Gastroesophageal sphincter (tissue), 4 donors: ENCODE data around the gene VSNL1. TPM values are rescaled to one million over a fixed set of nuclear protein-coding genes. Genes with fewer than 3 reads are reported as not detected.

Source experiments
- ATAC-seq: fragments of 150-250 bp; one replicate; pipeline ENCODE4 v1.9.1; 2016; ENCODE audit warnings: mild to moderate bottlenecking, moderate library complexity
- H3K27ac ChIP-seq, 4 donors: fragments of 200-600 bp; sonication (generic) in 3 of 4; 1 replicate in 3 of 4; 2 replicates in 1 of 4; pipeline ENCODE4 v1.5.1; 2016 to 2019
- H3K27me3 ChIP-seq: fragments of 200-600 bp; sonication (generic); one replicate; pipeline ENCODE4 v1.5.1; 2019
- H3K36me3 ChIP-seq, 2 donors: fragments of 200-600 bp; sonication (generic); one replicate each; pipeline ENCODE4 v1.5.1; 2019; ENCODE audit warnings: control low read depth in 1 of 2
- H3K4me1 ChIP-seq, 3 donors: fragments of 200-600 bp; sonication (generic); 1 replicate in 2 of 3; 2 replicates in 1 of 3; pipeline ENCODE4 v1.5.1; 2016 to 2019; ENCODE audit warnings: control low read depth in 2 of 3
- H3K4me3 ChIP-seq, 2 donors: fragments of 200-600 bp; sonication (generic); one replicate each; pipeline ENCODE4 v1.5.1; 2019; ENCODE audit warnings: mild to moderate bottlenecking in 1 of 2, moderate library complexity in 1 of 2
- H3K9me3 ChIP-seq, 3 donors: fragments of 200-600 bp; sonication (generic); one replicate each; pipeline ENCODE4 v1.5.1; 2017 to 2019; ENCODE audit warnings: control low read depth in 2 of 3
- CTCF ChIP-seq, 4 experiments: fragments of 200-600 bp in 2 of 4; fragments of 450-650 bp in 2 of 4; sonication (generic) in 1 of 4; IDR thresholded peaks; one replicate each; pipeline ENCODE4 v1.5.1; 2017 to 2019; ENCODE audit warnings: antibody characterized with exemption in 4 of 4, mild to moderate bottlenecking in 2 of 4, moderate library complexity in 2 of 4
- EP300 ChIP-seq: sonication (generic); formaldehyde crosslinking; IDR thresholded peaks from one replicate; pipeline ENCODE4 v1.6.1; 2017; ENCODE audit warnings: antibody characterized with exemption, mild to moderate bottlenecking
- POLR2A ChIP-seq, 2 donors: fragments of 450-650 bp; IDR thresholded peaks; one replicate each; pipeline ENCODE4 v1.6.1; 2017; ENCODE audit warnings: antibody characterized with exemption in 2 of 2, mild to moderate bottlenecking in 2 of 2, moderate library complexity in 1 of 2
- POLR2AphosphoS5 ChIP-seq: sonication (generic); formaldehyde crosslinking; IDR thresholded peaks from one replicate; pipeline ENCODE4 v1.6.1; 2017; ENCODE audit warnings: antibody characterized with exemption
- WGBS, 2 donors: methylation state at CpG; one replicate each; pipeline ENCODE4 v1.1.5; 2018; ENCODE audit warnings: low coverage in 1 of 2; 5-methylcytosine and 5-hydroxymethylcytosine counted together
- total RNA-seq, 4 donors: library from RNA; depleted of rRNA; stranded (reverse); fragments of >200 nt; gene quantifications; one replicate each; pipeline ENCODE4 v1.1.0, GENCODE V29; 2016

The VSNL1 gene
- total RNA-seq, 4 donors from 2014 or later: 0.40 to 5.2 (median 0.76) TPM

GRCh38 chr2:17646838-17647701 lies 106.6 kb downstream of the VSNL1 start:
- Histone ChIP-seq H3K4me3 (no peak overlapping the region), H3K4me1 (peaks cover 3 to 42% (median 12%) of the 10 kb centered on the region in 3 donors), H3K36me3 (no peaks in the 10 kb centered on the region), H3K27ac (no peak overlapping the region), H3K27me3 (no peaks in the 10 kb centered on the region), H3K9me3 (no peaks in the 10 kb centered on the region)
- ATAC-seq: no peak
- WGBS, 2 donors: 41 to 50% methylated on average over 4 to 5 of the region's 5 CpGs
- TF ChIP-seq EP300: no peak
- TF ChIP-seq POLR2A (IDR thresholded peaks at IDR 0.05): no peak
- no peak for TF ChIP-seq CTCF (IDR thresholded peaks at IDR 0.05)
- no peak for TF ChIP-seq POLR2AphosphoS5

- Histone ChIP-seq H3K9me3 (no peaks in the 10 kb centered on the region), H3K4me1 (peaks cover 3 to 32% (median 8%) of the 10 kb centered on the region in 3 donors), H3K4me3 (no peak overlapping the region), H3K36me3 (no peaks in the 10 kb centered on the region), H3K27ac (no peak overlapping the region), H3K27me3 (no peaks in the 10 kb centered on the region)
- no peak for ATAC-seq
- WGBS, 2 donors: 60% methylated on average over 1 of the region's 1 CpG; no CpG with 5 or more reads in 1 of the 2 donors
- no peak for TF ChIP-seq CTCF (IDR thresholded peaks at IDR 0.05)
- TF ChIP-seq EP300: no peak
- no peak for TF ChIP-seq POLR2A (IDR thresholded peaks at IDR 0.05)
- TF ChIP-seq POLR2AphosphoS5: no peak
These were observed 108.1 kb downstream of the VSNL1 start for GRCh38 chr2:17648581-17648980.

GRCh38 chr2:17649026-17649425 lies 108.5 kb downstream of the VSNL1 start:
- ATAC-seq: no peak
- Histone ChIP-seq H3K4me1 (peaks cover 3 to 31% (median 8%) of the 10 kb centered on the region in 3 donors), H3K27ac (no peak overlapping the region), H3K9me3 (no peaks in the 10 kb centered on the region), H3K36me3 (no peaks in the 10 kb centered on the region), H3K27me3 (no peaks in the 10 kb centered on the region), H3K4me3 (no peak overlapping the region)
- no peak for TF ChIP-seq POLR2A (IDR thresholded peaks at IDR 0.05)
- no peak for TF ChIP-seq POLR2AphosphoS5
- no peak for TF ChIP-seq CTCF (IDR thresholded peaks at IDR 0.05)
- no peak for TF ChIP-seq EP300
- WGBS, 2 donors: 97 to 100% methylated on average over 2 to 5 of the region's 11 CpGs

GRCh38 chr2:17652681-17653394 lies 112.3 kb downstream of the VSNL1 start:
- WGBS, 2 donors: 74 to 76% methylated on average over 8 to 9 of the region's 9 CpGs

More at GRCh38 chr2:17652681-17653394, 112.3 kb downstream of the VSNL1 start:
- no peaks in the 10 kb centered on the region for H3K4me1 ChIP-seq
- no peak overlapping the region for H3K27ac ChIP-seq
- ATAC-seq: no peak
- H3K36me3 ChIP-seq: no peaks in the 10 kb centered on the region
- TF ChIP-seq POLR2AphosphoS5 (no peak), EP300 (no peak), CTCF (IDR thresholded peaks at IDR 0.05) (no peak), POLR2A (IDR thresholded peaks at IDR 0.05) (no peak)
- H3K9me3 ChIP-seq: no peaks in the 10 kb centered on the region
- no peaks in the 10 kb centered on the region for H3K27me3 ChIP-seq
- no peak overlapping the region for H3K4me3 ChIP-seq
